Choroid plexus epithelial cell (primary cell): ENCODE results near the gene PBRM1.

Experiments used
- DNase-seq: peaks from one replicate; pipeline ENCODE4 v3.0.0-alpha.2; 2010; ENCODE audit warnings: low read depth
- H3K4me3 ChIP-seq: 2 replicates; pipeline ENCODE4 v1.5.1; 2011; ENCODE audit warnings: low read depth, mild to moderate bottlenecking, control low read depth, low read length, moderate library complexity
- CTCF ChIP-seq: conservative IDR thresholded peaks from 2 replicates; pipeline ENCODE4 v1.5.1; 2011; ENCODE audit warnings: low read depth, mild to moderate bottlenecking, control low read depth, inconsistent platforms, low read length, moderate library complexity

Gene PBRM1

GRCh38 chr3:52524258-52524751 is 161.4 kb downstream of the PBRM1 start:
- no peak for TF ChIP-seq CTCF
- DNase-seq: no peak
- no peak overlapping the region for H3K4me3 ChIP-seq

- peak; percentile 43 for DNase-seq
- H3K4me3 ChIP-seq: no peak overlapping the region
- no peak for TF ChIP-seq CTCF
Measured at GRCh38 chr3:52523386-52524257, 162.1 kb downstream of the PBRM1 start.

- no peak for DNase-seq
- H3K4me3 ChIP-seq: no peak overlapping the region
- no peak for TF ChIP-seq CTCF
Measured at GRCh38 chr3:52522651-52523251, 163.0 kb downstream of the PBRM1 start.

- no peak for TF ChIP-seq CTCF
- no peak overlapping the region for H3K4me3 ChIP-seq
- DNase-seq: no peak
Measured at GRCh38 chr3:52521881-52522650, 163.6 kb downstream of the PBRM1 start.

GRCh38 chr3:52521488-52521824 is 164.3 kb downstream of the PBRM1 start:
- no peak for TF ChIP-seq CTCF
- H3K4me3 ChIP-seq: no peak overlapping the region
- DNase-seq: no peak

- H3K4me3 ChIP-seq: no peak overlapping the region
Measured at GRCh38 chr3:52520716-52521487, 164.8 kb downstream of the PBRM1 start.

More at GRCh38 chr3:52520716-52521487, 164.8 kb downstream of the PBRM1 start:
- DNase-seq: no peak
- no peak for TF ChIP-seq CTCF
